ENCODE measurements around the gene EVL.
"Not testable (repeated sequence)": the region's sequence is repeated elsewhere in the genome, so short reads cannot be mapped to it uniquely, and the experiment has no call there.

The EVL gene, protein sequence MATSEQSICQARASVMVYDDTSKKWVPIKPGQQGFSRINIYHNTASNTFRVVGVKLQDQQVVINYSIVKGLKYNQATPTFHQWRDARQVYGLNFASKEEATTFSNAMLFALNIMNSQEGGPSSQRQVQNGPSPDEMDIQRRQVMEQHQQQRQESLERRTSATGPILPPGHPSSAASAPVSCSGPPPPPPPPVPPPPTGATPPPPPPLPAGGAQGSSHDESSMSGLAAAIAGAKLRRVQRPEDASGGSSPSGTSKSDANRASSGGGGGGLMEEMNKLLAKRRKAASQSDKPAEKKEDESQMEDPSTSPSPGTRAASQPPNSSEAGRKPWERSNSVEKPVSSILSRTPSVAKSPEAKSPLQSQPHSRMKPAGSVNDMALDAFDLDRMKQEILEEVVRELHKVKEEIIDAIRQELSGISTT

DNA sequence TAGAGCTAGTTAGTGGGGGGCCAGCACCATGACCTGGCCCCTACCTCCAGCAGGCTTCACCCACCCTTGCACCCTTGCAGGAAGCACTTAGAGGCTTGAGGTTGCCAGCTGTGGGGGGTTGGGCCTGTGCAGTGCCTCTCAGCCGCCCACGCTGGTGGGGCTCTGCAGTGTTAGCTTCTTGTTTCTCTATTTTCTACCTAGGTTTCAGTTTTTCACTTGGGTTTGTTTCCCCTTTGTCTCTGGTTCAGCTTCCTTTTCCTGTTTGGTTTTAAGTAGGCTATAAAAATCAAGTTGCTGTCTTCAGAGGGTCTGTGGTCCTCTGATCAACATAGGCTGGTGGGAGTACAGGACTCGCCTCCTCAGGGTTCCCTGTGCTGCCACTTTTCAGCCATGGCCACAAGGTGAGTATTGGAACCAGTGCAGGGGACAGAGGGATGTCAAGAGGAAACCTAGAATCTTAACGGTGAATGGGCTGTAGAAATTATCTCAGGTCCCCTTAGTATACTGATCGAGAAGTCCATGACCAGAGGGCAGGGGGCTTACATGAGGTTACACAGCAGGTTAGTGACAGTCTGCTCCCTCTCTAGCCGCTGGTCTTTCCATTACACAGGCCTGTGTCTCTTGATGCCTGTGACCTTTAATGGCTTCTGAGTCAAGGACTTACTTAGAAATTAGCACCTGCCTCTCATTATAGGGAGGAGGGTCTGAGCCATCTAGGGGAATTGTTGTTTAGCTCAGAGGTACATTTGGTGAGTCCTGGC is at the start of gene EVL:
TSS of gene EVL (plus strand) at position 312 of the 761 bp plus-strand sequence. CDS start at position 391, 79 bp downstream.
- DNase-seq: no peak

DNA sequence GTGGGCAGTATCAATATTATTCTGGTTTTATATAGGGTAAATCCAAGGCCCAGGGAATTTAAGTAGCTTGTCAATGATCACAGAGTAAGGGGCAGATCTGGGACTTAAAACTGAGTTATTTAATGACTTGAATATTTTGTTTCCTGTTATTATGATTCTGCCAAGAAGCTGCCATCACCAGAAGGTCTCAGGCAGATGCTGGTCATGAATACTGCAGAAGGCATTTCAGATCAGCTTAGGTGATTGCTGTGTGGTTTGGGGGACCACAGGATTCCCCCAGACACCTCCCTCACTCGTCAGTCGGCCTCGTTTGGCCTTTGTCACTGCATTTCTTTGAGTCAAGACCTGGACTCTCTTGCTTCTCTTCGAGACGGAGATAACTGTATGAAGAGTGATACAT is 47.7 kb upstream of the EVL start:
- no peak for DNase-seq

DNA sequence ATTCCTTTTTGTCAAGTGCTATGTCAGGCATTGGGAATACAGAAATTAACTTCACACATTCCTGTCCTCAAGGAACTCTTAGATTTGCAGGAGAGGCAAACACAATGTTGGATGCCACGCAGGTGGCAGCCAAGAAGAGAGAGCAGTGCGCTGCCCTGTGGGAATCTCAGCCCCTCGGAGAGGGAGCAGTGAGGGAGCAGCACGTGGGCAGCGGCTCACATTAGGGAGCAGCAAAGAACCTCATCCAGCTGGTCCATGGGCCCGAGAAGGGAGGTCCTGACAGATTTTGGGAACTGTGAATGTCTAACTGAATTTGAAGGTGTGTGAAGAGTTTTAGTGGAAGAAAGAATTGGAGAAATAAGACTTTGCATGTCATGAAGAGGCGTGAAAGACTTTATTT is 47.2 kb upstream of the EVL start:
- no peak for DNase-seq

DNA sequence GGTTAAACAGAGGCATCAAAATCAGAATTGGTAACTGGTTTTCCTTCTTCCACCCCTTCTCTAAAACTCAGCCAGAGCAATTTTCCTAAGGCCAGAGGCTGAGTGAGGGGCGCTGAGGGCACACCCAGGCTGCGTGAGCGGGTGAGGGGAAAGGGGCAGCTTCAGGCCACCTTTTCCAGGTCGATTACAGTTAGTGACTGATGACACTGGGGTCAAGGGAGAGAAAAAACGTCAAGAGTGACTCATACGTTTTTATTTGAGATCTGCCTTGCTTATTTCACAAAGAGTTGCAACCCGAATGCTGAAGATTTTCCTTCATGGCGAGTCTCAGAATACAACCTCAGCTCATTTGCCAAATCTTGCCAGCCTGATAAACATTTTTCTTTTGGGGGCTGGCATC is 46.7 kb upstream of the EVL start:
- DNase-seq: no peak

DNA sequence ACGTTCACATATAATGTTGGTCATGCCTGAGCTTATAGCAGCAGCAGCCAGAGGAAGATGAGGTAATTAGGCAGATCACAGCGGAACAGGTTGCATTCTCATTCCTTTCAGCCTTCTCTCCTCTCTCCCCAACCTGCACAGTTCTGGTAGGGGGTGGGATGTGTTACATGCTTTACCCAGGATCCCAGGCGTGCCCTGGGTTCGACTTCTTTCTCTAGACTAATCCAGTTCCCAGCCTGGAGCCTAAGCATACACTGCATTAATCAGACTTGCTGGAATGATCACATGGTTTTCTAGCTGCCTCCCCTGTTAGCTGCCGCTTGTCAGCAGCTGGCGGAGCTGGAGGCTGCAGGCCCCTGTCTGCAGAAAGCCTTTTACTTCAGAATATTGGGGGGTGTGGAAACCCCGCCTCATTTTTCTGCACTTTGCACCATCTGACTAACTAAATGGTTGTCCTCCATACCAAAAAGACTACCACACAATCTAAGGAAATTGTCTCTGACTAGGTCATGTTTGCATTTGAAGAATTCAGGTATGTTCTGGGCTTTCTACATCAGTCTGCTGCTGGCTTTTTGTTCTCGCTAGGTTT is 46.0 kb upstream of the EVL start:
- DNase-seq: no peak

DNA sequence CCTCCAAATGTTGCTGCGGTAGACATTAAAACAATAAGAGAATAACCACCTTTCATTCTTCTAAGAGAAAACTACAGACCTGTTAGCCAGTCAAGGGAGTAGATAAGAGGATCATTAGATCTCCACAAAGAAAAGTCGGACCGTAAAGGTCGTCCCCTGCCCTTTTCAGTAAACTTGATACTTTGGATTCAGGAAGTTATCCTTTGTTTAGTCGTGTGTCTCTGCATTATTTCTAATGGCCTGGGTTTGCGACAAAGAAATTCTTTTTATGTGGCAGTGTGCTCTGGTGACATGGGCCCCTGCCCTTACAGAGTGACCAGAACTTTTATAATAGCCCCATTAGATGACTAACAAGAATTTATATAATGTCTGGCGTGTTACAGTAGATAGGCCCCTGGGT is 44.6 kb upstream of the EVL start:
- no peak for DNase-seq

DNA sequence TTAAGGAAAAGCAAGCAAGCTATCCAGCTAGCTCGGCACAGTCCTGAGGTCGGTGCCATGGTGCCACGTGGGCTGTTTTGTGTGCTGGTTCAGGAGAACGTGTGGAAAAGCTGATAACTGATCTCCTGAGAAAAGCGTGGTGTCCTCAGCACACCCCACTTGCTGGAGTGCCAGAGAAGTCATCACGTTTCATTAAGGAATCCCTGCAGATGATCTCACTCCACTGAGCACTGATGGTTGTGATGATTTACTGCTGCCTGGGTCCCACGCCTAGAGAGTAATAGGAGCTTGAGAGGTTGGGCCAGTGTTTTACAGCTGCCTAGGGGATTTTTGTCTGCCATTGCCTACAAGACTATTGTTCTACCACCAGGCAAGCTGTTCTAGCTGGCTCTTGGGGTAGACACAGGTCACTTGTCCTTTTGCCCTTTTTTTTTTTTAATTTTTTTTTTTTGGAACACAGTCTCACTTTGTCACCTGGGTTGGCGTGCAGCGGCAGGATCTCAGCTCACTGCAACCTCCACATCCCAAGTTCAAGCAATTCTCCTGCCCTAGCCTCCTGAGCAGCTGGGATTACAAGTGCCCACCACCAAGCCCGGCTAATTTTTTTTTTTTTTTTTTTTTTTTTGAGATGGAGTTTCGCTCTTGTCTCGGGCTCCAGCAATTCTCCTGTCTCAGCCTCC is 42.3 kb upstream of the EVL start:
- no peak for DNase-seq

DNA sequence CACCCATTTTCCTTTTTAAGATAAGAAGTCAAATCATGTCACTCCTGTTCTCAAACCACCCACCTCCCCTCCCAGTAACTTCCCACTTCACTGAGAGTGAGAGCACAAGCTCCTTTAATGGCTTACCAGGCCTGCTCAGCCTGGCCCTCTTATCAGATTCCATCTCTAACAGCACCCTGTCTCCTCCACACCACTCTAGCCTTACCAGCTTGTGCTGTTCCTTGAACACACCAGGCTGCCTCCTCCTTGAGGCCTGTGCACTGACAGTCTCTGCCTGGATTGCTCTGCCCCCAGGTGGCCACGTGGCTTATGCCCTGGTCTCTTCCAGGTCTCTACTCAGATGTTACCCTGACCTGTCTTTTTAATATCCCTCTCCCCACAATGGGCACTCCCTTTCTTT is 40.1 kb upstream of the EVL start:
- no peak for DNase-seq

DNA sequence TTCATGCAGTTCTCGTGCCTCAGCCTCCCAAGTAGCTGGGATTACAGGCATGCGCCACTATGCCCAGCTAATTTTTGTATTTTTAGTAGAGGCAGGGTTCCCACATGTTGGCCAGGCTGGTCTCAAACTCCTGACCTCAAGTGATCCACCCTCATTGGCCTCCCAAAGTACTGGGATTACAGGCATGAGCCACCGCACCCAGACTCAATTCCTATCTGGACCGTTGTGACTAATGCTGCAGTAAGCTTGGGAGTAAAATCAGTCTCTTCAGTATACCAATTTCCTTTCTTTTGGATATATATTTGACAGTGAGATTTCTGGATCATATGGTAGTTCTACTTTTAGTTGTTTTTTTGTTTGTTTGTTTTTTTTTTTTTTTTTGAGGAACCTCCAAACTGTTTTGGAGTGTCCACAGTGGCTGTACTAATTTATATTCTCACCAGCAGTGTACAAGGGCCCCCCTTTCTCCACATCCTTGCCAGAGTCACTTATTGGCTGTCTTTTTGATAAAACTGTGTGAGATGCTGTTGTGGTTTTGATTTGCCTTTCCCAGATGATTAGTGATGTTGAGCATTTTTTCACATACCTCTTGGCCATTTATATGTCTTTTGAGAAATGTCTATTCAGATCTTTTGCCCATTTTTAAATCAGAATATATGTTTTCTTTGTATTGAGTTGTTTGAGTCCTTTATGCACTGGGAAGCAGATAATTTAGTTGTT is 37.3 kb upstream of the EVL start:
- no peak for DNase-seq

DNA sequence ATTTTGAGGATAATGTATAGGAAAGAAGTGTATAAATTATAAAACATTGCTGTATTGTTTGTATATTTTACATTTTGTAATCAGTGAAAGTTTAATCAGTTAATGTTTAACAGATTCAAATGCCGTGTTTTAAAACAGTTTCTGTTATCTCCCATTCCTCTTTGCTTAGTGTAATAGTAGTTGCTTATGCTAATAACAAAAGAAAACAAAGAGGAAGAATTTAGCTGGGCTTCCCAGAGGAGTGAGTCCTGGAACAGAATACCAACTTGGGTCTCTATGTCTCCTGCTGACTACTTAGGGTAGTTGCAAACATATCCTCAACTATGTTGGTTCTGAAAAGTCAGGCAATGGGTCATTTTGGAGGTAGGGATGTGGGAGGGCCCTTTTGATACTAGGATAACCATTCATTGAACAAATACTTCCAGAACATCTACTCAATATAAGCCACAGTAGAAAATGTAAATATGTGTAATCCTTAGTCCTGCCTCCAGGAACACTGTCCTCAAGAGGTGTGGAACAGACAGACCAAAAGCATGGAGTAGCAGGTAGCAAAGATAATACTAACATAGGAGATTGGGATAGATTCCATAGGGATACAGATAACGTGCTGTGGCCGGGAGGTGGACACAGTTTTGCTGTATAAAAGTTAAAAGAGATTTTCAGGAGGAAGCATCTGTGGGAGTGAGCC is 36.1 kb upstream of the EVL start:
- DNase-seq: no peak

DNA sequence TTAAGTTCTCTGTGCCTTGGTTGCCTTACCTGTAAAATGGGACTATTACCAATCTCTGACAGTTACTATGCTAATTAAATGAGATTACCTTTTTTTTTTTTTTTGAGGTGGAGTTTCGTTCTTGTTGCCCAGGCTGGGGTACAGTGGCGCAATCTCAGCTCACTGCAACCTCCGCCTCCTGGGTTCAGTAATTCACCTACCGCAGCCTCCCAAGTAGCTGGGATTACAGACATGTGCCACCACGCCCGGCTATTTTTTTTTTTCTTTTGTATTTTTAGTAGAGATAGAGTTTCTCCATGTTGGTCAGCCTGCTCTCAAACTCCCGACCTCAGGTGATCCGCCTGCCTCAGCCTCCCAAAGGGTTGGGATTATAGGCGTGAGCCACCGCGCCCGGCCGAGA is 35.2 kb upstream of the EVL start:
- not testable (repeated sequence) for DNase-seq

DNA sequence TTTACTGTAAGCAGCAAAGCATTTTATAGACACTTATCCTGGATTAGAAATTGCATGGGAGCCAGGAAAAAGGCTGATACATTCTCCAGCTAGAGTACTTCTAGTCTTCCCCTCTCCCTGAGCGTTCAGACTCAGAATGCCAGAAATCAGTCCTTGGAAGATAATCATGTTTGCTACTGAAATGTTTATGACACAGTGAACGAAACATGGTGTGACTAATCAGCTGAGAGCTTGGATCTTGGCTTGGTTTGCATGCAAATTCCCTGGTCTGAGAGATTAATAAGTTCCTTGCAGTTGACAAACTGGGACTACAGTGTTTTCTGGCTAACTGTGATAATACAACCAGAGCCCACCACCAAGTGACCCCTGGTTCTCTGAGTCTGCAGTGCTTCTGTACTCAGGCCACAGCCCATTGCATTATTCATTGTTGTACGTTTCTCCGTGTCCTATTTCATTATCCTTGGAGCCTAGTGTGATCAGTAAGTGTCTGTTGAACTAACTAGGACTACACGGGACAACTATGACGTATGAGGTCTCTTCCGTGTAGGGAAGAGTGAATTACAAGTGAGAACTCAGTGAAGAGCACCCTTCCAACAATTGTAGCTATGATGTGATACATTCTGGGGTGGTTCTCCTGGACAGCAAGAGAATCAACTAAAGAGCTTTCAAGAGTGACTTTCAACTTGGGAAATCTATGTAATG is 34.6 kb upstream of the EVL start:
- DNase-seq: no peak

DNA sequence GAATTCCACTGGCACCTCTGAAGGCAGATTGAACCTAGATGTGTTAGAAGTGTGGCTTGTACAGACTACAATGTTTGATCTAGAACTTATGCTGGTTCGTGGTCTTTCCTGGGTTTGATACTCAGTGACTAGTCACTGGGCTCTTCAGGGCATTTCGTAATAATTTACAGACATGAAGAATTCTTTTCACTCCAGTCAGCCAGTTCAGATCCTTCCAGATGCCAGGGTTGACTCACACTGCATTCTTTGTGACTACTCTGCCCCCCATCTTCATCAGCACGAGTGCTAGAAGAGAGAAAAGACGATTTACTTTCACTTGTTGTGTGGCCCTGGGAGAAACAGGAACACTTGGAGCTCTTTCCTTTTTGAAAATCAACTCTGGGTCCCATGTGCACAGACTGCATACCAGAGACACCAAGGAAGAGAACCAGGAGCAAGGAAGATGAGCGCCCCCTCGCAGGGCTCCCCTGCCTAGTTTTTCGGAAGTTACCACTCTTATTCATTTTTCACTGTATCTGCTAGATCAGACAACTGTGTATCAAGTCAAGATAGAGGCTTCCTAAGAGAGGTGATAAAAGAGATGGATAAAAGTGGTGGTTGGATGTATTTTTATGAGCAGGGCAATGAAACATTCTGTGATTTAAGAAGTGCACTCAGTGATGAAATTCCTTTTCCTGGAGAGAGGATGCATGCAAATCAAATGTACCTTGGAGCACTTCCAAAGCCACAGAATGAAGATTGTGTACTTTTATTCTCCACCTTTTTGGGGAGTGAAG is 33.5 kb upstream of the EVL start:
- DNase-seq: no peak

DNA sequence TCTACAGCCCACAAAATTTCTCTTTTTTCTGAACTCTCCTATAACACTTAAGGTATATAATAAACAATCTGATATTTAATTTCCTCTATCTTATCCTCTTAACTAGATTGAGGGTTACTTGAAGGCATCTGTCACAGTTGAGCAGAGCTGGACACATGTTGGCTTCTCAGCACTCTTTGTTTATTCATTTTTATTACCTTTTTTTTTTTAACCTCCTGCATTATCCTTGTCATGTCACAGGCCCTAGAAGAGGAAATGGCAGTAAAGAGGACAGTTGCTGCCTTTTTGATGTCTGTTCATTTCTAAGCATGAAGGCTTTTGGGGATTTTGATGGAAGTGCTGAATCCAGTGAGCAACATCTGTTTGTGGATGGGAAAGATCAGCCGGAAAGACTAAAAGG is 32.5 kb upstream of the EVL start:
- no peak for DNase-seq

DNA sequence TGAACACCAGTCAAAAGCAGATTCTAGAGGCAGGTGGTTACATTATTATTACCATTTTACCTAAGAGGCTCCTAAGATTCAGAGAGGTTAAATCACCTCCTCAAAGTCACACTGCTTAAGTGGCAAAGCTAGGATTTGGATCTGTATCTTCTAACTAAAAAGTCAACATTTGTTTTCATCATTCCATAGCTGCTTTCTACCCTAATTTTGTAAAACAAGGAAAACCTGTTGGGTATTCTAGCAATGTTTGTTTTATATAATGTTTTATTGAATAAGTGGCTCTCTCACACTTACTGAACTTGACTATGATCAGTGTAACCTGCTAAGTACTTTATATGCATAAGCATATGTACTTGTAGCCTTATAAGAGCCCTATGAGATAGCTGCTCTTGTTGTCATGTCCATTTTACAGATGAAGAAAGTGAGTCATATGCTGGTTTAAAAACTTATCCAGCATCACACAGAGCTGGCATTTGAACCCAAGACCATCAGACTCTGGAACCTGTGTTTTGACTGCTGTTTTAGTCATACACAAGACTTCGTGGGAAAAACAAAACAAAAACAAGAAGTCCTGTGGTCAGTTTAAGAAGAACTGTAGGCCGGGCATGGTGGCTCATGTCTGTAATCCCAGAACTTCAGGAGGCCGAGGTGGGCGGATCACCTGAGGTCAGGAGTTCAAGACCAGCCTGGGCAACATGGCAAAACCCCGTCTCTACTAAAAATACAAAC is 31.7 kb upstream of the EVL start:
- DNase-seq: no peak

DNA sequence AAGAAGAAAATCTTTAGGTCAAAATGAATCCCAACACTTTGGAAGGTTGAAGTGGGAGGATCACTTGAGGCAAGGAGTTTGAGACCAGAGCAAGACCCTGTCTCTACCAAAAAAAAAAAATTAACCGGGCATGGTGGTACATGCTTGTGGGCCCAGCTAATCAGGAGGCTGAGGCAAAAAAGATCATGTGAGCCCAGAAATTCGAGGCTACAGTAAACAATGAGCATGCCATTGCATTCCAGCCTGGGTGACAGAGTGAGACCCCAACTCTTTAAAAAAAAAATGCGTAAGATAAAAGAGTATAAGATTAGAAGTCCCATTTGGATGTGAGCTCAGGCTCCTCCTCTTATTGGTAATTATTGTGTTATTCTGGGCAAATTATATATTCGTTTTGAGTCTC is 30.8 kb upstream of the EVL start:
- DNase-seq: no peak

DNA sequence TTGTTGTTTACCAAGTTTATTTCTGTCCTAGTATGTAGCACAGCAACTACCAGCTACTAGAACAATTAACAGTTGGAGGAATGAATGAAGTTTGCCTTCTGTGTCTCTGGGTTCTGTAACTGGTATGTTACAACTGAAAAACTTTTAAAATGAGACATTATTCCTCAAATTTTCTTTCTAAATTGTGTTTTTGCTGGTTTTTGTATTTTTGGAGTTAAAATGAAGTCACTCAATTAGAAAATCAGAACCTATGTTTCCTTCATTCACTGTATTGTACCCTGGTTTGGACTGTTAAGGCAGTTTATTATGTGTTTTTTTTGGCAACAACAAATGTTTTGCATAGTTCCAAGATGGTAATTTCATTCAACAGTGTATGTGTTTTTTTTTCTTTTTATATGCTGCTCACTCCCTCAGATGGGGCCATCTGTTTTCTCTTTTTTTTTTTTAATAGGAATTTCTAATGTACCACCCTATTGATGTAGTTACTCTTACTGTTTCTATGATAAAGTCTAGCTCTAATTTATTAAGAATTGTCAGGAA is 30.2 kb upstream of the EVL start:
- DNase-seq: no peak

DNA sequence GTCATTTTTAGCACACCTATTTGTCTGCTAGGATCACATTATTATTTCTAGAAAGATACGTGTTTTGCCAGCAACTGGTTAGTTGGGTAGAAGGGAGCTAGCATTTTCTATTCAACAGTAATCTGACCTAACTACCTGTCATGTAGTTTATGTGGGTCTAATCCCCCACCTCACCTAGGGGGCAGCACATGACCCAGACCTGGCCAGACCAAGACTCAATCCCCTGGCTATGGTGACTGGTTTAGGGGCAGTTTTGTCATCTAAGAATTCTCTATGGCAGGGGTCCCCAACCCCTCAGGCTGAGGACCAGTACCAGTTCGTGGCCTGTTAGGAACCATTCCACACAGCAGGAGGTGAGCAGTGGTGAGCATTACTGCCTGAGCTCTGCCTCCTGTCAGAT is 29.5 kb upstream of the EVL start:
- no peak for DNase-seq

DNA sequence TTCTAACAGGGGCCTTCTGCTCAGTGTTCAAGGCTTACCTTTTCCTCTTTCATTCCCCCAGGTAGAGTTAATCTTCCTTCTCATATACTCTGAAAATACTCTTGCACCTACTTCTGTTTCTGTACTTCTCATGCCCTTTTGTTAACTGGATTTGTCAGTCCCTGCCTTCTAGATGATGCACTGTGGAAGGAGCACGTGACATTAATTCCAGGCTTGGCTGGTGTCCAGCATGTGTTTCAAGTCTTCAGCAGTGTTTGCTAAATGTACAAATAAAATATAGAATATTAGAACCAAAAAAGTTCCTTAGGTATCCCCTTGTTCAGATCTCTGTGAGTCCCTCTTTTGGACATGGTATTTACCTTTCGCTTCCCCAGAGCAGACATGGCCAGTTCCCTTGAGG is 27.9 kb upstream of the EVL start:
- no peak for DNase-seq

DNA sequence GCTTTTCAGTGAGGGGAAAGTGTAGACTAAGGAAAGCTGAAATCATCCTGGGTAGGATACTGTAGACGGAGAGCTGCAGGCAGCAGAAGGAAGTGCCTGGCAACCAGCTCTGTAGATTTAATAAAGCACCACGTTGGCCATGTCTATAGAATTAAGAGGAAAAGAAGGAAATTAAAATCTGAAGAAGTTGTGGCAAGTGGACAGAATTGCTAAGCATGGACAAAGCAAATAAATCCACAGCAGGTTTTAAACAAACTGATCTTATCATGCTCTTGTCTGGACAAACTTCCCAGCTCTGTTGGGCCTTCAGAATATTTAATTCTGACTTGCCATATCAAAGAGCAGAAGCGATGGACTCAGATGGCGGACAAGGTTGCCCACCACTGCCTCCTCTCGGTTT is 27.2 kb upstream of the EVL start:
- no peak for DNase-seq
